Neuronal stem cell (in vitro differentiated cells): Measurements from ENCODE around the gene SEMA4G.

ENCODE experiments used
- DNase-seq: peaks from one replicate; pipeline ENCODE4 v3.0.0-alpha.2; 2013; ENCODE audit warnings: low spot score
- H2AFZ ChIP-seq: one replicate; pipeline ENCODE4 v1.6.1; 2013; ENCODE audit warnings: mild to moderate bottlenecking, low read length, inconsistent platforms
- H2AK5ac ChIP-seq: 2 replicates; pipeline ENCODE4 v1.6.1; 2013; ENCODE audit warnings: low read depth, mild to moderate bottlenecking, inconsistent platforms, low read length, moderate library complexity, mixed read lengths
- H2BK120ac ChIP-seq: 2 replicates; pipeline ENCODE4 v1.6.1; 2013; ENCODE audit warnings: low read depth, mild to moderate bottlenecking, inconsistent platforms, low read length, moderate library complexity, mixed read lengths
- H2BK12ac ChIP-seq: one replicate; pipeline ENCODE4 v1.6.1; 2013; ENCODE audit warnings: low read length, inconsistent platforms
- H2BK15ac ChIP-seq: 2 replicates; pipeline ENCODE4 v1.6.1; 2013; ENCODE audit warnings: mild to moderate bottlenecking, low read length, inconsistent platforms, mixed read lengths
- H2BK5ac ChIP-seq: one replicate; pipeline ENCODE4 v1.6.1; 2013; ENCODE audit warnings: inconsistent platforms, mild to moderate bottlenecking, low read length, moderate library complexity
- H3K14ac ChIP-seq: one replicate; pipeline ENCODE4 v1.6.1; 2013; ENCODE audit warnings: low read length, inconsistent platforms
- H3K18ac ChIP-seq: 2 replicates; pipeline ENCODE4 v1.6.1; 2013; ENCODE audit warnings: low read length, inconsistent platforms
- H3K23ac ChIP-seq: 2 replicates; pipeline ENCODE4 v1.6.1; 2013; ENCODE audit warnings: low read depth, mild to moderate bottlenecking, mixed read lengths, low read length, inconsistent platforms; ENCODE audit not compliant: poor library complexity
- H3K27ac ChIP-seq: replicated peaks from 3 replicates; pipeline ENCODE4 v1.5.1; 2013; ENCODE audit warnings: low read length, inconsistent platforms
- H3K27me3 ChIP-seq, 3 experiments: 2 replicates each; pipeline ENCODE4 v1.6.1; 2013; ENCODE audit warnings: low read length in 3 of 3, mild to moderate bottlenecking in 2 of 3, inconsistent platforms in 1 of 3, low read depth in 1 of 3, mixed read lengths in 1 of 3, moderate library complexity in 1 of 3; ENCODE audit not compliant: control insufficient read depth in 3 of 3, insufficient read depth in 3 of 3
- H3K36me3 ChIP-seq, 2 donors: replicated peaks in 1 of 2; 2 replicates each; pipeline ENCODE4 v1.6.1; 2013; ENCODE audit warnings: low read length in 2 of 2; ENCODE audit not compliant: control insufficient read depth in 2 of 2, insufficient read depth in 2 of 2
- H3K4ac ChIP-seq: 2 replicates; pipeline ENCODE4 v1.6.1; 2013; ENCODE audit warnings: inconsistent platforms, mild to moderate bottlenecking, low read length, moderate library complexity
- H3K4me1 ChIP-seq, 2 donors: 1 replicate in 1 of 2; 2 replicates in 1 of 2; pipeline ENCODE4 v1.6.1; 2013; ENCODE audit warnings: low read length in 2 of 2, low read depth in 1 of 2; ENCODE audit not compliant: control insufficient read depth in 2 of 2, insufficient read depth in 1 of 2
- H3K4me2 ChIP-seq: one replicate; pipeline ENCODE4 v1.6.1; 2013; ENCODE audit warnings: mild to moderate bottlenecking, low read length, inconsistent platforms; ENCODE audit not compliant: insufficient read depth, poor library complexity, severe bottlenecking
- H3K4me3 ChIP-seq, 2 donors: 2 replicates each; pipeline ENCODE4 v1.5.1; 2013; ENCODE audit warnings: low read length in 2 of 2, mild to moderate bottlenecking in 2 of 2, inconsistent platforms in 1 of 2, moderate library complexity in 1 of 2
- H3K79me1 ChIP-seq: one replicate; pipeline ENCODE4 v1.6.1; 2013; ENCODE audit warnings: low read depth, mild to moderate bottlenecking, inconsistent platforms, low read length, moderate library complexity
- H3K9ac ChIP-seq: one replicate; pipeline ENCODE4 v1.6.1; 2013; ENCODE audit warnings: mild to moderate bottlenecking, low read depth, low read length, inconsistent platforms; ENCODE audit not compliant: poor library complexity
- H3K9me3 ChIP-seq, 2 donors: replicated peaks in 1 of 2; 2 replicates each; pipeline versions ENCODE3 to v1.6.1; 2013; ENCODE audit warnings: low read length in 2 of 2, mild to moderate bottlenecking in 2 of 2, inconsistent platforms in 1 of 2, low read depth in 1 of 2, mixed read lengths in 1 of 2, moderate library complexity in 1 of 2; ENCODE audit not compliant: control insufficient read depth in 2 of 2, insufficient read depth in 1 of 2
- H4K8ac ChIP-seq: one replicate; pipeline ENCODE4 v1.6.1; 2013; ENCODE audit warnings: low read depth, mild to moderate bottlenecking, inconsistent platforms, low read length, moderate library complexity
- H4K91ac ChIP-seq: one replicate; pipeline ENCODE4 v1.6.1; 2013; ENCODE audit warnings: low read length, low read depth, mild to moderate bottlenecking, inconsistent platforms; ENCODE audit not compliant: poor library complexity
- WGBS, 2 donors: extraction: QIAGEN DNeasy Blood & Tissue Kit; methylation state at CpG; one replicate each; pipeline ENCODE4 v1.1.7; 2013; ENCODE audit warnings: missing lambda C conversion rate in 2 of 2, mixed read lengths in 1 of 2; ENCODE audit not compliant: insufficient read length in 2 of 2, insufficient replicate concordance in 1 of 2; ENCODE audit errors: extremely low coverage in 2 of 2; 5-methylcytosine and 5-hydroxymethylcytosine counted together

Gene SEMA4G

DNA sequence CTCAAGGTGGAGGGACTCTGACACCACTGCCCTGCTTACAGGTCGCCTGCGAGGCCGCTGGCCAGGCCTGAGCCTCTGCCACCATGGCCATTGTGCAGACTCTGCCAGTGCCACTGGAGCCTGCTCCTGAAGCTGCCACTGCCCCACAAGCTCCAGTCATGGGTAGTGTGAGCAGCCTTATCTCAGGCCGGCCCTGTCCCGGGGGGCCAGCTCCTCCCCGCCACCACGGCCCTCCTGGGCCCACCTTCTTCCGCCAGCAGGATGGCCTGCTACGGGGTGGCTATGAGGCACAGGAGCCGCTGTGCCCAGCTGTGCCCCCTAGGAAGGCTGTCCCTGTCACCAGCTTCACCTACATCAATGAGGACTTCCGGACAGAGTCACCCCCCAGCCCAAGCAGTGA lies 33.2 kb downstream of the SEMA4G start:
- peak overlapping the region; percentile 25 for H3K9ac ChIP-seq
- no peak overlapping the region for H2AFZ ChIP-seq
- H2BK120ac ChIP-seq = no peak overlapping the region
- no peak overlapping the region for H3K4me2 ChIP-seq
- no peak for DNase-seq
- H4K8ac ChIP-seq = no peak overlapping the region
- peaks cover 40 to 59% of the 10 kb centered on the region in 2 donors for H3K36me3 ChIP-seq
- no CpG with 5 or more reads among the region's 11 CpGs for WGBS, 2 donors
- no peak overlapping the region for H3K4me3 ChIP-seq
- peaks cover 20 to 25% of the 10 kb centered on the region in 2 donors for H3K4me1 ChIP-seq
- H3K18ac ChIP-seq = peak overlapping the region; percentile 32
- no peaks in the 10 kb centered on the region for H3K27me3 ChIP-seq
- H2BK15ac ChIP-seq = no peak overlapping the region
- no peak overlapping the region for H3K4ac ChIP-seq
- no peak overlapping the region for H3K23ac ChIP-seq
- no peak overlapping the region for H4K91ac ChIP-seq
- H2BK5ac ChIP-seq = no peak overlapping the region
- no peak overlapping the region for H3K27ac ChIP-seq
- H2AK5ac ChIP-seq = no peak overlapping the region
- H2BK12ac ChIP-seq = no peak overlapping the region
- peaks cover 28% of the 10 kb centered on the region for H3K79me1 ChIP-seq
- no peak overlapping the region for H3K14ac ChIP-seq
- no peaks in the 10 kb centered on the region for H3K9me3 ChIP-seq

DNA sequence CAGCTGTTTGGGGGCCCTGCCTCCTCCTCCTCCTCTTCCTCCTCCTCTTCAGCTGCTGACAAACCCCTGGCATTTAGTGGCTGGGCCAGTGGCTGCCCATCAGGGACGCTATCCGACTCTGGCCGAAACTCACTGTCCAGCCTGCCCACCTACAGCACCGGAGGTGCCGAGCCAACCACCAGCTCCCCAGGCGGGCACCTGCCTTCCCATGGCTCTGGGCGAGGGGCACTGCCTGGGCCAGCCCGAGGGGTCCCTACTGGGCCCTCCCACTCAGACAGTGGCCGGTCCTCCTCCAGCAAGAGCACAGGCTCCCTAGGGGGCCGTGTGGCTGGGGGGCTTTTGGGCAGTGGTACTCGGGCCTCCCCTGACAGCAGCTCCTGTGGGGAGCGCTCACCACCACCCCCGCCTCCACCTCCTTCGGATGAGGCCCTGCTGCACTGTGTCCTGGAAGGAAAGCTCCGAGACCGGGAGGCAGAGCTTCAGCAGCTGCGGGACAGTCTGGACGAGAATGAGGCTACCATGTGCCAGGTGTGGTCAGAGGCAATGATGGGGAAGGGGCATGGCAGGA lies 34.4 kb downstream of the SEMA4G start:
- no peak overlapping the region for H3K4me3 ChIP-seq
- no peaks in the 10 kb centered on the region for H3K27me3 ChIP-seq
- H3K36me3 ChIP-seq = peaks cover 40 to 59% of the 10 kb centered on the region in 2 donors

DNA sequence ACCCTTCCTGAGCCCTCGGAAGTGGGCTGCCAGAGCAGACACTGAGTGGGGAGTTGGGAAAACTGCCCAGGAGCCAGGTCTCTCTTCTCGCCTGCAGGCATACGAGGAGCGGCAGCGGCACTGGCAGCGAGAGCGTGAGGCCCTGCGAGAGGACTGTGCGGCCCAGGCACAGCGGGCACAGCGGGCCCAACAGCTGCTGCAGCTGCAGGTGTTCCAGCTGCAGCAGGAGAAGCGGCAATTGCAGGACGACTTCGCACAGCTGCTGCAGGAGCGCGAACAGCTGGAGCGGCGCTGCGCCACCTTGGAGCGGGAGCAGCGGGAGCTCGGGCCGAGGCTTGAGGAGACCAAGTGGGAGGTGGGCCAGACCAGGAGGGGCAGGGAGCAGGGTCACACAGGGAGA lies 36.1 kb downstream of the SEMA4G start:
- peaks cover 42 to 59% of the 10 kb centered on the region in 2 donors for H3K36me3 ChIP-seq
- peaks cover 18 to 25% of the 10 kb centered on the region in 2 donors for H3K4me1 ChIP-seq
- no CpG with 5 or more reads among the region's 23 CpGs for WGBS, 2 donors
- peak overlapping the region; percentile 39 for H2BK5ac ChIP-seq
- no peak for DNase-seq
- H3K18ac ChIP-seq = peak overlapping the region; percentile 28
- H3K27ac ChIP-seq = no peak overlapping the region
- H2BK15ac ChIP-seq = no peak overlapping the region
- no peak overlapping the region for H4K91ac ChIP-seq
- no peak overlapping the region for H3K4ac ChIP-seq
- H3K9me3 ChIP-seq = no peaks in the 10 kb centered on the region
- no peak overlapping the region for H3K4me3 ChIP-seq
- H2BK12ac ChIP-seq = no peak overlapping the region
- no peak overlapping the region for H2AFZ ChIP-seq
- no peak overlapping the region for H3K23ac ChIP-seq
- H3K27me3 ChIP-seq = no peaks in the 10 kb centered on the region
- H3K9ac ChIP-seq = no peak overlapping the region
- no peak overlapping the region for H3K4me2 ChIP-seq
- no peak overlapping the region for H3K14ac ChIP-seq
- H2AK5ac ChIP-seq = no peak overlapping the region
- H4K8ac ChIP-seq = no peak overlapping the region
- peaks cover 26% of the 10 kb centered on the region for H3K79me1 ChIP-seq
- H2BK120ac ChIP-seq = no peak overlapping the region

More for the DNA sequence above, 34.4 kb downstream of the SEMA4G start:
- no peak overlapping the region for H3K4ac ChIP-seq
- peaks cover 28% of the 10 kb centered on the region for H3K79me1 ChIP-seq
- no peak for DNase-seq
- peak overlapping the region; percentile 8 for H2BK12ac ChIP-seq
- no peak overlapping the region for H2AK5ac ChIP-seq
- H4K91ac ChIP-seq = no peak overlapping the region
- H3K4me2 ChIP-seq = no peak overlapping the region
- H3K23ac ChIP-seq = no peak overlapping the region
- no peak overlapping the region for H3K14ac ChIP-seq
- no peak overlapping the region for H2BK120ac ChIP-seq
- H2BK15ac ChIP-seq = no peak overlapping the region
- H3K27ac ChIP-seq = no peak overlapping the region
- H4K8ac ChIP-seq = no peak overlapping the region
- no peak overlapping the region for H3K9ac ChIP-seq
- no CpG with 5 or more reads among the region's 18 CpGs for WGBS, 2 donors
- H2BK5ac ChIP-seq = no peak overlapping the region
- H3K9me3 ChIP-seq = no peaks in the 10 kb centered on the region
- H3K4me1 ChIP-seq = peaks cover 19 to 20% of the 10 kb centered on the region in 2 donors
- H3K18ac ChIP-seq = no peak overlapping the region
- no peak overlapping the region for H2AFZ ChIP-seq

DNA sequence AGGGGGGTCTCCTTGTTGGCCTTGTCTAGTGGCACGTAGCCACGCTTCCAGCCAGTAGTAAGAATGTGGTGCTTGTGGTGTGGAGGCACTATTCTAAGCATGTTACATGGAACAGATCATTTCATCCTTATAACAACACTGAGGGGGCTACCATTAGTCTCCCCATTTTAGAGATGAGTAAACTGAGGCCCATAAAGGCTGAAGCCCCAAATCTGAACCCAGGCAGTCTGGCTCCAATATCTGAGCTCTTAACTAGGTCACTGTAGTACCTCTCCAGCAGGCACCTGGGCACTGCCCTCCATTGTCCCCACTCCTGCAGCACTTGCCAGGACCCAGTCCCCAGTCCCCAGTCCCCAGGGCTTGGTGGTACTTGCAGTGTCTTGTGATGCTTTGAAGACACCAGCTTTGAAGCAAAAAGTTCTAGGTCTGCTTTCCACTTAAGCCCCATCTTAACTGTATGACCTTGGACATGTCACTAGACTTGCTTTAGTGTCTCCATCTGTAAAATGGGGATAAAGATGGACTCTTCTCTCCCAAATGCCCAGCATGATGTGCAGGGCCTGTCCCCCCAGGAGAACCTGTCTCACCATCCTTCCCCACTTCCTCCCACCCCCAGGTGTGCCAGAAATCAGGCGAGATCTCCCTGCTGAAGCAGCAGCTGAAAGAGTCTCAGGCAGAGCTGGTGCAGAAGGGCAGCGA lies 36.7 kb downstream of the SEMA4G start:
- H3K4me1 ChIP-seq = peaks cover 14 to 21% of the 10 kb centered on the region in 2 donors
- no peak overlapping the region for H3K4ac ChIP-seq
- H3K9ac ChIP-seq = no peak overlapping the region
- no peak overlapping the region for H4K8ac ChIP-seq
- H2BK5ac ChIP-seq = peak overlapping the region; percentile 53
- no peak overlapping the region for H2AK5ac ChIP-seq
- WGBS, 2 donors = no CpG with 5 or more reads among the region's 4 CpGs
- no peak overlapping the region for H3K14ac ChIP-seq
- DNase-seq = no peak
- H3K4me3 ChIP-seq = no peak overlapping the region
- no peak overlapping the region for H3K4me2 ChIP-seq
- no peak overlapping the region for H3K27ac ChIP-seq
- peaks cover 42 to 59% of the 10 kb centered on the region in 2 donors for H3K36me3 ChIP-seq
- no peak overlapping the region for H2AFZ ChIP-seq
- no peak overlapping the region for H2BK15ac ChIP-seq
- H3K27me3 ChIP-seq = no peaks in the 10 kb centered on the region
- H2BK12ac ChIP-seq = no peak overlapping the region
- H3K18ac ChIP-seq = peak overlapping the region; percentile 28
- H2BK120ac ChIP-seq = no peak overlapping the region
- no peak overlapping the region for H3K23ac ChIP-seq
- H3K9me3 ChIP-seq = no peaks in the 10 kb centered on the region
- H4K91ac ChIP-seq = no peak overlapping the region
- peaks cover 25% of the 10 kb centered on the region for H3K79me1 ChIP-seq
